ENCODE data around the gene SF3A1. TPM values are rescaled to one million over a fixed set of nuclear protein-coding genes. Genes with fewer than 3 reads are reported as not detected.
A peak's percentile ranks its signal among the peaks of the same experiment; 100 is the strongest.

Gene SF3A1
- total and polyA plus RNA-seq, 2 of the 13 experiments (the other 11 are each of a cell fraction or from before 2014, with no cell fraction given): 10.0 to 22.0 TPM

DNA sequence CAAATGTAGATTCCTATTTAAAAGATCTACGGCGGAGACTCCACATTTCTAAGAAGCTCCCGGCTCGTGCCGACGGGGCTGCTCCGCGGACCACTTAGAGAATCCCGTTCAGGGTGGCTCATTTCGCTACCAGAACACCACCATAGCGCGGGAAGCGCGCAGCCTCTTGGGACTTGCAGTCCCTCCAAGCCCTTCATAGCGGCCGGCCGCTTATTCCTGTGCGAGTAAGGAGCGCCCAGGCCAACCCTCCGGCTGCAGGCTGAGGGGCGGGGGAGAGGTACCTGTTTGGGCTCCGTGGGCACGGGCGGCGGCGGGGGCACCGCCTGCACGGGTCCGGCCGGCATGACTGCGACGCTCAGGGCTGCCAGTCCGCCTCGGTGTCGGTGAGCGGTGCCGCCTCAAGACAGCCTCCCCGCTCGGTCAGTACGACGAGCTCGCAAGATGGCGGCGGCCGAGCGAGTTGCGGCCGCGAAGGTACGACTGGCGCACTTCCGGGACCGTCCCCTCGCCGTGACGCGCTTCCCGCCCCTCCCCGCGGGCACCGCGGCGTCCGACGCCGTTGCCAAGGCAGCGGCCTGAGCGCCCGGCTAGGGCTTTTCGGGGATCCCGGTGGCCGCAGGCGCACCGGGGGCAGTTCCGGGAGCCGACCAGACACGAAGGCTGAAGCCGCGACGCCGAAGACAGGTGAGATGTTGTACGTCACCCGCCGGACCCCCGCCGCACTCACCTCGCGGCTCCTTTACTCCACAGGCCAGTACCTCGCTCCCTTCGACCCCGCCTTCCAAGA lies at the start of gene SF3A1, which contains the start of gene CCDC157 (continued):
- TF ChIP-seq PRDM10 (CRISPR knock-in tag; IDR thresholded peaks at IDR 0.05; ENCODE audit: low read depth) (no peak), ZNF713 (CRISPR knock-in tag; IDR thresholded peaks at IDR 0.05) (peak; percentile 90; the same call in 1 of the 2 replicates), ATM (IDR thresholded peaks at IDR 0.05; ENCODE audit: borderline replicate concordance) (no peak), CEBPB (IDR thresholded peaks at IDR 0.05; ENCODE audit: borderline replicate concordance, low read depth, low read length) (no peak), MAX (IDR thresholded peaks at IDR 0.05) (peak; percentile 69), ZBTB42 (CRISPR knock-in tag; IDR thresholded peaks at IDR 0.05) (no peak), ZNF205 (CRISPR knock-in tag; IDR thresholded peaks at IDR 0.05) (peak; percentile 61; the same call in 1 of the 2 replicates), ZNF225 (CRISPR knock-in tag; IDR thresholded peaks at IDR 0.05) (peak; percentile 86), ETV6 (CRISPR knock-in tag; conservative IDR thresholded peaks at IDR 0.05) (peak; percentile 70; the same call in 1 of the 2 replicates), BORCS8-MEF2B (CRISPR knock-in tag; IDR thresholded peaks at IDR 0.05) (no peak), ZSCAN9 (CRISPR knock-in tag; IDR thresholded peaks at IDR 0.05; ENCODE audit: borderline replicate concordance) (0 out of 2 replicates have a peak, but pooled peaks have one; percentile 40), REXO4 (CRISPR knock-in tag; IDR thresholded peaks at IDR 0.05; ENCODE audit: borderline replicate concordance) (no peak), NFIC (IDR thresholded peaks at IDR 0.05; ENCODE audit: low read length) (no peak), HCFC1 (IDR thresholded peaks at IDR 0.05; ENCODE audit: low read depth, low read length) (peak; percentile 51), ZNF546 (CRISPR knock-in tag; conservative IDR thresholded peaks at IDR 0.05) (no peak; the same call in 1 of the 2 replicates), STAG1 (CRISPR knock-in tag; IDR thresholded peaks at IDR 0.05) (no peak), ZNF224 (CRISPR knock-in tag; IDR thresholded peaks at IDR 0.05) (0 out of 2 replicates have a peak, but pooled peaks have one; percentile 6), ZFP90 (CRISPR knock-in tag; IDR thresholded peaks at IDR 0.05; ENCODE audit: borderline replicate concordance) (peak; percentile 68; the same call in 1 of the 2 replicates), ZNF251 (CRISPR knock-in tag; IDR thresholded peaks at IDR 0.05) (no peak)
- TF ChIP-seq, protein P1, sequence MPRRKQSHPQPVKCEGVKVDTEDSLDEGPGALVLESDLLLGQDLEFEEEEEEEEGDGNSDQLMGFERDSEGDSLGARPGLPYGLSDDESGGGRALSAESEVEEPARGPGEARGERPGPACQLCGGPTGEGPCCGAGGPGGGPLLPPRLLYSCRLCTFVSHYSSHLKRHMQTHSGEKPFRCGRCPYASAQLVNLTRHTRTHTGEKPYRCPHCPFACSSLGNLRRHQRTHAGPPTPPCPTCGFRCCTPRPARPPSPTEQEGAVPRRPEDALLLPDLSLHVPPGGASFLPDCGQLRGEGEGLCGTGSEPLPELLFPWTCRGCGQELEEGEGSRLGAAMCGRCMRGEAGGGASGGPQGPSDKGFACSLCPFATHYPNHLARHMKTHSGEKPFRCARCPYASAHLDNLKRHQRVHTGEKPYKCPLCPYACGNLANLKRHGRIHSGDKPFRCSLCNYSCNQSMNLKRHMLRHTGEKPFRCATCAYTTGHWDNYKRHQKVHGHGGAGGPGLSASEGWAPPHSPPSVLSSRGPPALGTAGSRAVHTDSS (CRISPR knock-in tag; conservative IDR thresholded peaks at IDR 0.05): no peak
- TF ChIP-seq, protein P2, sequence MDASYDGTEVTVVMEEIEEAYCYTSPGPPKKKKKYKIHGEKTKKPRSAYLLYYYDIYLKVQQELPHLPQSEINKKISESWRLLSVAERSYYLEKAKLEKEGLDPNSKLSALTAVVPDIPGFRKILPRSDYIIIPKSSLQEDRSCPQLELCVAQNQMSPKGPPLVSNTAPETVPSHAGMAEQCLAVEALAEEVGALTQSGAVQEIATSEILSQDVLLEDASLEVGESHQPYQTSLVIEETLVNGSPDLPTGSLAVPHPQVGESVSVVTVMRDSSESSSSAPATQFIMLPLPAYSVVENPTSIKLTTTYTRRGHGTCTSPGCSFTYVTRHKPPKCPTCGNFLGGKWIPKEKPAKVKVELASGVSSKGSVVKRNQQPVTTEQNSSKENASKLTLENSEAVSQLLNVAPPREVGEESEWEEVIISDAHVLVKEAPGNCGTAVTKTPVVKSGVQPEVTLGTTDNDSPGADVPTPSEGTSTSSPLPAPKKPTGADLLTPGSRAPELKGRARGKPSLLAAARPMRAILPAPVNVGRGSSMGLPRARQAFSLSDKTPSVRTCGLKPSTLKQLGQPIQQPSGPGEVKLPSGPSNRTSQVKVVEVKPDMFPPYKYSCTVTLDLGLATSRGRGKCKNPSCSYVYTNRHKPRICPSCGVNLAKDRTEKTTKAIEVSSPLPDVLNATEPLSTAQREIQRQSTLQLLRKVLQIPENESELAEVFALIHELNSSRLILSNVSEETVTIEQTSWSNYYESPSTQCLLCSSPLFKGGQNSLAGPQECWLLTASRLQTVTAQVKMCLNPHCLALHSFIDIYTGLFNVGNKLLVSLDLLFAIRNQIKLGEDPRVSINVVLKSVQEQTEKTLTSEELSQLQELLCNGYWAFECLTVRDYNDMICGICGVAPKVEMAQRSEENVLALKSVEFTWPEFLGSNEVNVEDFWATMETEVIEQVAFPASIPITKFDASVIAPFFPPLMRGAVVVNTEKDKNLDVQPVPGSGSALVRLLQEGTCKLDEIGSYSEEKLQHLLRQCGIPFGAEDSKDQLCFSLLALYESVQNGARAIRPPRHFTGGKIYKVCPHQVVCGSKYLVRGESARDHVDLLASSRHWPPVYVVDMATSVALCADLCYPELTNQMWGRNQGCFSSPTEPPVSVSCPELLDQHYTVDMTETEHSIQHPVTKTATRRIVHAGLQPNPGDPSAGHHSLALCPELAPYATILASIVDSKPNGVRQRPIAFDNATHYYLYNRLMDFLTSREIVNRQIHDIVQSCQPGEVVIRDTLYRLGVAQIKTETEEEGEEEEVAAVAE (CRISPR knock-in tag; IDR thresholded peaks at IDR 0.05; ENCODE audit: borderline replicate concordance): no peak; the same call in 1 of the 2 replicates
